Measurements from ENCODE around the gene ATP10D.

- TF ChIP-seq RAD21 (IDR thresholded peaks at IDR 0.05; ENCODE audit: low read length) (no peak), TAF1 (IDR thresholded peaks at IDR 0.05; ENCODE audit: borderline replicate concordance, low read depth, low read length) (no peak), FOXJ3 (CRISPR knock-in tag; IDR thresholded peaks at IDR 0.05) (no peak), SIN3A (IDR thresholded peaks at IDR 0.05; ENCODE audit: borderline replicate concordance, low read depth, low read length) (no peak), SMC3 (IDR thresholded peaks at IDR 0.05; ENCODE audit: low read depth, low read length) (no peak), CTCF (IDR thresholded peaks at IDR 0.05) (no peak), NRF1 (IDR thresholded peaks at IDR 0.05; ENCODE audit: low read depth, low read length) (no peak), YY1 (IDR thresholded peaks at IDR 0.05; ENCODE audit: low read depth) (no peak), RFX5 (IDR thresholded peaks at IDR 0.05; ENCODE audit: low read length) (no peak), MXI1 (IDR thresholded peaks at IDR 0.05; ENCODE audit: low read depth, low read length) (no peak), JUND (IDR thresholded peaks at IDR 0.05) (no peak)
Measured at GRCh38 chr4:47530801-47531200, 45.7 kb downstream of the ATP10D start.
